ENCODE data around the gene EPB41L4B.

The EPB41L4B gene

DNA sequence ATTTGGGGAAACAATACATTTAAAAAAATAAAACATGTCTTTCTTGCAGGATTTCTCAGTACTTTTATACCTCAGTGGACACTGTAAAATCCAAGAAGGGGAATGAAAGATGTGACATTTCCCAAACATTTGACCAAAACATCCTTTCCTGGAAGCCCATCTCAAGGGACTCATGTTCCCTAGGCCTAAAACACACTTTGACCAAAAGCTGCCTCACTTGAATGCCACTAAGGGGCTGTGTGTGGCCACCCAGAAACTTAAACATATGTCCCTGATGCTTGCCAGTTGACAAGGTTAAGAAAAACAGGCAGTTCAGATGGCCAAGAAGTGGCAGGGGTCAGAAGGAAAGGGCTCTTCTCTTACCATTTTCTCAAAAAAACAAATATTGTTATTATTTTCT, 73.6 kb downstream of the EPB41L4B start:
- no peak for DNase-seq (ENCODE audit: low read depth in 2 of 2)
- TF ChIP-seq, protein P1, sequence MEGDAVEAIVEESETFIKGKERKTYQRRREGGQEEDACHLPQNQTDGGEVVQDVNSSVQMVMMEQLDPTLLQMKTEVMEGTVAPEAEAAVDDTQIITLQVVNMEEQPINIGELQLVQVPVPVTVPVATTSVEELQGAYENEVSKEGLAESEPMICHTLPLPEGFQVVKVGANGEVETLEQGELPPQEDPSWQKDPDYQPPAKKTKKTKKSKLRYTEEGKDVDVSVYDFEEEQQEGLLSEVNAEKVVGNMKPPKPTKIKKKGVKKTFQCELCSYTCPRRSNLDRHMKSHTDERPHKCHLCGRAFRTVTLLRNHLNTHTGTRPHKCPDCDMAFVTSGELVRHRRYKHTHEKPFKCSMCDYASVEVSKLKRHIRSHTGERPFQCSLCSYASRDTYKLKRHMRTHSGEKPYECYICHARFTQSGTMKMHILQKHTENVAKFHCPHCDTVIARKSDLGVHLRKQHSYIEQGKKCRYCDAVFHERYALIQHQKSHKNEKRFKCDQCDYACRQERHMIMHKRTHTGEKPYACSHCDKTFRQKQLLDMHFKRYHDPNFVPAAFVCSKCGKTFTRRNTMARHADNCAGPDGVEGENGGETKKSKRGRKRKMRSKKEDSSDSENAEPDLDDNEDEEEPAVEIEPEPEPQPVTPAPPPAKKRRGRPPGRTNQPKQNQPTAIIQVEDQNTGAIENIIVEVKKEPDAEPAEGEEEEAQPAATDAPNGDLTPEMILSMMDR (IDR thresholded peaks at IDR 0.05; ENCODE audit: low read depth, low read length), result no peak

DNA sequence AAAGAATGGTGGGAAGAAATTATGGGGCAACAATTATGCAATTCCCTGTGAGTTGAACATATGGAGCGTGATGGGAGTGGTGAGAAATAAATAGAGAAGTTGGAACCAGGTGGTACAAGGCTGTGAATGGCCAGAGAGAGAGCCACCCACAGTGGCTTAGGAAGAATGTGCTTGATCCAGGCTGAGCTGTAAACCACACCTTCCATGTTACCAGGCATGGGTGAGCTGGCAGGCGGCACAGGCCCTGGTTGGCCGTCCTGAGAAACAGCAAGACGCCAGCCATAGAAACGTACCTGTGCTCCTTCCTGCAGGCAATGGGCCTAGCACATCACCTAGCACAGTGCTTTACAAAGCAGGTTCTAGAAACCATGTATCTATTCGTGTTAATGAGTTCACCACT, 74.3 kb downstream of the EPB41L4B start:
- TF ChIP-seq, protein P1 (IDR thresholded peaks at IDR 0.05; ENCODE audit: low read depth, low read length), result no peak
- H3K4me3 ChIP-seq (replicated peaks in 1 of 2; ENCODE audit: low read depth in 2 of 2, low read length in 2 of 2), result no peak overlapping the region
- no peak for DNase-seq (ENCODE audit: low read depth in 2 of 2)

More for the DNA sequence above, 73.6 kb downstream of the EPB41L4B start:
- H3K4me3 ChIP-seq (replicated peaks in 1 of 2; ENCODE audit: low read depth in 2 of 2, low read length in 2 of 2), result no peak overlapping the region

DNA sequence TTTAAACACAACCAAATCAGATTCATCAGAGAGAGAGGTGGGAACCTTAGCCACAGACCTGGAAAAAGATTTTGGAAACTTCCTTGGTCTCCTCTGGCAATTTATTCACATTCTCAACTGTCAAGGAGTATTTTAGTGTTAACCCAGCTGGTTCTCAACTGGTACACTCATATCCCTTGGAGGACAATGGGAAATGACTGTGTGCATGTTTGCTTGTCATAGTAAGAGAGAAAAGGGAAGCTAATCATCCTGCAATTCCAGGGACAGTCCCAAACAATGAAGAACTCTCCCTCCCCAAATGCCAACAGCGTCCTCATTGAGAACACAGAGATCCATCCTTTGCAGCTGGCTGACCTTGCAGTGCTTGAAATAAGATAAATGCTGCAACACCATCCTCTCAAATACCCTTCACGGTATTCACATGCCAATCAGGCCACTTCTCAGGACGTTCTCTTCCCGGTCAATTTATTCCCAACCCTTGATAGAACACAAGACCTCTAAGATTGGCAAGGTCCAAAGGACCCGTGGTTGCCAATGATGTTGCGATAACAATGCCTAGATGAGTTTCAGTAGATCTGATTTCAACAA, 75.5 kb downstream of the EPB41L4B start:
- TF ChIP-seq, protein P1 (IDR thresholded peaks at IDR 0.05; ENCODE audit: low read depth, low read length), result no peak
- peak in 1 of 2 donors; percentile 64 for DNase-seq (ENCODE audit: low read depth in 2 of 2)
- H3K4me3 ChIP-seq (replicated peaks in 1 of 2; ENCODE audit: low read depth in 2 of 2, low read length in 2 of 2), result no peak overlapping the region

DNA sequence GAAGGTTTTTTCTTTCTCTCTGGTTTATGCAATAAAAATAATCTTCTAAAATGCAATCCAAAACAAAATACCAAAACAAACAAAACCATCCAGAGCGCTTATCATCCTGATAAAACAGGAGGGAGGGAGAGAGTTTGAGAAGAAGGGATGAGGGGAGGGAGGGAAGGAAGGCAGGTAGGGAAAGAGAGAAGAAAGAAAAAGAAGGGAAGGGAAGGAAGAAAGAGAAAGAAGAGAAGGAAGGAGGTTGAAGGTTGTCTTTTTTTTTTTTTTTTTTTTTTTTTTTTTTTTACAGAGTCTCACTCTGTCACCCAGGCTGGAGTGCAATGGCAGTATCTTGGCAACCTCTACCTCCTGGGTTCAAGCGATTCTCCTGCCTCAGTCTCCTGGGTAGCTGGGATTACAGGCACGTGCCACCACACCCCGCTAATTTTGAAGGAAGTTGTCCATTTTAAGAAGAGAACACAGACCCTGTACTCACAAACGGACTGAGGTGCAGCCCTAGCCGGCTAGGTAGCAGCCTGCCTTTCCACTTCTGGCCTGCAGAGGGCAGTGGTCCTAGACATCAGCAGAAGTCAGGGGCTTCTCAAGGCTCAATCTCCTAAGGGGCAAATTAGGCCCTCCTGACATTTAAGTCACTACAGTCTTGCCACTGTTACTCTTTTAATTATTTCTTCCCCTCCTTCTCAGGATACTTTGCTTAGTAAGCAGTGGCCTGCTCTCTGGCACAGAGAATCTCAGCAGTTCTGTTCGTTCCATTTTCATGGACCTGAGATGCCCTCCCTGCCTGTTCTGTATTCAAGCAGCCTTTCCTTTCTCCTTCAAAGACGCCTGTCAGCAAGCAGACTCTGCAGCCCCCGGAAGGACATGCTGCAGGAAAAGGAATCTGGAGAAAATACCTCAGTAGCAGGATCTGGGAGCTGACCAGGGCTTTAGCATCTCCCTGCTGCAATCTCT, 76.4 kb downstream of the EPB41L4B start:
- no peak overlapping the region for H3K4me3 ChIP-seq (replicated peaks in 1 of 2; ENCODE audit: low read depth in 2 of 2, low read length in 2 of 2)
- DNase-seq (ENCODE audit: low read depth in 2 of 2), result peak; percentile 75 to 79
- TF ChIP-seq, protein P1 (IDR thresholded peaks at IDR 0.05; ENCODE audit: low read depth, low read length), result peak; percentile 97

DNA sequence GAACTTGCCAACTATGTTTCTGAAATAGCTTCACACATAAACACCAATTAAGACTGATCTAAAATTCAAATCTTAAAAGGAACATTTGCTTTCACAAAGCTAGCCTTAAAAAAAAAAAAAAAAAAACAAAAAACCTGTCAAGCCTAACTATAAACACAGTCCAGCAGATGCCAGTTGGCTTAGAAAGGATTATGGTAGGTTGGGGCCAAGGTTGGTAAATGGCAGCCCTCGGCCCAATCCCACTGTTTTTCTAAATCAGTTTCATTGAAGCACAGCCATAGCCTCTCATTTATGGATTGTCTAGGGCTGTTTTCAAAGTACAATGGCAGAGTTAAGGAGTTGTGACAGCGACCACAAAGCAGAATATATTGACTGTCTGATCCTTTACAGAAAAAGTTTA, 78.1 kb downstream of the EPB41L4B start:
- no peak overlapping the region for H3K4me3 ChIP-seq (replicated peaks in 1 of 2; ENCODE audit: low read depth in 2 of 2, low read length in 2 of 2)
- no peak for DNase-seq (ENCODE audit: low read depth in 2 of 2)
- TF ChIP-seq, protein P1 (IDR thresholded peaks at IDR 0.05; ENCODE audit: low read depth, low read length), result no peak

DNA sequence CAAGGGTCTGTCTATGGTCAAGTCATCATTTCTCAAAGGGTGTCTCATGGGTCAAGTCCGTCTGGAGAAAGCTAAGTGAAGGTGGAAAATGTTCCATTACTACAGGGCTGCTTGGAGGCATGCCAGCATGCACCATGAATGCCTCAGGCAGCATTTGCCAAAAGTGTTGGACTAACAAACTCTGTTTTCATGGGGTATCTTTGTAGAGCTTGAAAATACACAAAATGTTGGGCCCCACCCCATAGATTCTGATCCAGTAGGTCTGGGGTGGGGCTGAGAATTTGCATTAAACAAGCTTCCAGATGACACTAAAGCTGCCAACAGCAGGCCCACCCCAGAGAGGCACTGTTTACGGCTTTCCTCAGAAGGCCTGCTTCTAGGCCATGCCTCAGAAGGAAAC, 78.8 kb downstream of the EPB41L4B start:
- TF ChIP-seq, protein P1 (IDR thresholded peaks at IDR 0.05; ENCODE audit: low read depth, low read length), result no peak
- no peak overlapping the region for H3K4me3 ChIP-seq (replicated peaks in 1 of 2; ENCODE audit: low read depth in 2 of 2, low read length in 2 of 2)
- DNase-seq (ENCODE audit: low read depth in 2 of 2), result no peak

Measured in cardiac fibroblast (primary cell).